Measurements from ENCODE around the gene OGFOD1. TPM values are rescaled to one million over a fixed set of nuclear protein-coding genes. Genes with fewer than 3 reads are reported as not detected.
A peak's percentile ranks its signal among the peaks of the same experiment; 100 is the strongest.

The OGFOD1 gene
- polyA plus RNA-seq, 3 donors: 8.2 to 37.9 (median 23.4) TPM

DNA sequence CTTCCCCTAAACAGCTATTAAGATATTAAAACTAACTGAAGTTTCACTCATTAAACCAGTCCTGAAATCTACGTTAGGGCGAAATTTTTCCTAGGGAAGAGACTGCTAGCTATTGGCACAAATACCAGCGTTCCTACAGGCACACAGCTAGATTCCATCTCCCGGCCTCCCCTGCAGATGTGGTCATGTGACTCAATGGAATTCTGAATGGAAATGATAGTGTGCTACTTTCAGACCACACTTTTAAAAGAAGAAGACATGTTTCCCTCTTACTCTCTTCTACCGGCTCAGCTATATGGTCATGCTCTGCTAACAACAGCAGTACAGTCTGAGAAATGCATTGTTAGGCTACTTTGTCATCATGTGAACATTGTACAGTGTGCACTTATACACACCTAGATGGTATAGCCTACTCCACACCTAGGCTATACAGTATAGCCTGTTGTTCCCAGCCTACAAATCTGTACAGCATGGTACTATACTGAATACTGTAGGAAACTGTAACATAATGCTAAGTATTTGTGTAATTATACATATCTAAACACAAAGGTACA is 31.4 kb downstream of the OGFOD1 start:
- no peaks in the 10 kb centered on the region for H4K20me1 ChIP-seq (ENCODE audit: insufficient read depth, low read length)
- no peak overlapping the region for H3K4me3 ChIP-seq (replicated peaks in 1 of 3; ENCODE audit: low read depth in 2 of 3, low read length in 3 of 3)
- no peak overlapping the region for H3K4me2 ChIP-seq (replicated peaks; ENCODE audit: extremely low read depth, low read length, poor library complexity, severe bottlenecking)
- peaks cover 2% of the 10 kb centered on the region for H3K4me1 Mint-ChIP-seq
- H3K27me3 Mint-ChIP-seq (ENCODE audit: low read depth in 3 of 3): peaks cover 0 to 1% (median 0%) of the 10 kb centered on the region in 3 donors
- H3K9me3 Mint-ChIP-seq: peaks cover 0 to 4% (median 4%) of the 10 kb centered on the region in 7 donors
- H3K4me1 ChIP-seq (ENCODE audit: control insufficient read depth in 1 of 2, insufficient read depth in 2 of 2, low read length in 2 of 2): no peaks in the 10 kb centered on the region
- H2AFZ ChIP-seq (ENCODE audit: insufficient read depth, low read depth, low read length, poor library complexity, severe bottlenecking): no peak overlapping the region
- 100% methylated on average over 1 of the region's 5 CpGs for WGBS (ENCODE audit: insufficient coverage)
- no peaks in the 10 kb centered on the region for H3K9me3 ChIP-seq (replicated peaks in 1 of 2; ENCODE audit: control insufficient read depth in 1 of 2, insufficient read depth in 1 of 2, low read length in 2 of 2)
- TF ChIP-seq CTCF (IDR thresholded peaks at IDR 0.05): no peak
- H3K36me3 Mint-ChIP-seq: peaks cover 48 to 54% of the 10 kb centered on the region in 2 donors
- H3K27me3 ChIP-seq (ENCODE audit: control insufficient read depth in 2 of 2, insufficient read depth in 2 of 2, low read length in 2 of 2): no peaks in the 10 kb centered on the region
- DNase-seq: no peak
- H3K79me2 ChIP-seq (ENCODE audit: insufficient read depth, low read length): no peaks in the 10 kb centered on the region
- no peak overlapping the region for H3K4me3 Mint-ChIP-seq
- H3K9ac ChIP-seq (ENCODE audit: insufficient read depth, low read length, poor library complexity, severe bottlenecking): no peak overlapping the region
- intact Hi-C loops (cut with micrococcal nuclease): no loop called here
- peaks cover 48 to 77% of the 10 kb centered on the region in 2 donors for H3K36me3 ChIP-seq (replicated peaks in 1 of 2; ENCODE audit: control insufficient read depth in 1 of 2, insufficient read depth in 2 of 2, low read length in 2 of 2)
- H3K27ac Mint-ChIP-seq: no peak overlapping the region
- no peak overlapping the region for H3K27ac ChIP-seq (ENCODE audit: low read depth in 1 of 2, low read length in 2 of 2)

DNA sequence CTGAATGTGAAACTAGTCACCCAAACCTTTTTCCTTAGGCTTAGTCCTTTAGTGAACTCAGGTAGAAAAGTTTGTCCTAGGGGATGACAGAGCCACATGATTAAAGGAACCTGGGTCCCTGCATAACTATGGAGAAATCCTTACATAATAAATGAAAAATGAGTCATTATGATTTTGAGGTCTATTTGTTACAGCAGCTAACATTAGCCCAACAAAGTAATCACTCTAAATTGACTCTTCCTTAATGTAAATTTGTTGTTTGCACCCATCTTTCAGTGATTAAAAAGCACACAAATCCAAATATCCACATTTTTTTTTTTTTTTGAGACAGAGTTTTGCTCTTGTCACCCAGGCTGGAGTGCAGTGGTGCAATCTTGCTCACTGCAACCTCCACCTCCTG is 32.0 kb downstream of the OGFOD1 start:
- H3K27ac ChIP-seq (ENCODE audit: low read depth in 1 of 2, low read length in 2 of 2): no peak overlapping the region
- Mint-ChIP-seq H3K9me3 (peaks cover 0 to 4% (median 4%) of the 10 kb centered on the region in 7 donors), H3K4me1 (peaks cover under 1% of the 10 kb centered on the region), H3K27ac (peak overlapping the region in 1 of 7 donors; percentile 61), H3K36me3 (peaks cover 45 to 51% of the 10 kb centered on the region in 2 donors), H3K4me3 (no peak overlapping the region), H3K27me3 (ENCODE audit: low read depth in 3 of 3) (peaks cover 0 to 1% (median 0%) of the 10 kb centered on the region in 3 donors)
- DNase-seq: no peak
- no peaks in the 10 kb centered on the region for H3K4me1 ChIP-seq (ENCODE audit: control insufficient read depth in 1 of 2, insufficient read depth in 2 of 2, low read length in 2 of 2)
- no peaks in the 10 kb centered on the region for H3K27me3 ChIP-seq (ENCODE audit: control insufficient read depth in 2 of 2, insufficient read depth in 2 of 2, low read length in 2 of 2)
- no peak overlapping the region for H3K4me3 ChIP-seq (replicated peaks in 1 of 3; ENCODE audit: low read depth in 2 of 3, low read length in 3 of 3)
- intact Hi-C loops (cut with micrococcal nuclease): no loop called here
- H2AFZ ChIP-seq (ENCODE audit: insufficient read depth, low read depth, low read length, poor library complexity, severe bottlenecking): no peak overlapping the region
- no peak overlapping the region for H3K9ac ChIP-seq (ENCODE audit: insufficient read depth, low read length, poor library complexity, severe bottlenecking)
- H3K4me2 ChIP-seq (replicated peaks; ENCODE audit: extremely low read depth, low read length, poor library complexity, severe bottlenecking): no peak overlapping the region
- H3K79me2 ChIP-seq (ENCODE audit: insufficient read depth, low read length): no peaks in the 10 kb centered on the region
- no peak for TF ChIP-seq CTCF (IDR thresholded peaks at IDR 0.05)
- H3K36me3 ChIP-seq (replicated peaks in 1 of 2; ENCODE audit: control insufficient read depth in 1 of 2, insufficient read depth in 2 of 2, low read length in 2 of 2): peaks cover 45 to 70% of the 10 kb centered on the region in 2 donors
- H4K20me1 ChIP-seq (ENCODE audit: insufficient read depth, low read length): no peaks in the 10 kb centered on the region
- no peaks in the 10 kb centered on the region for H3K9me3 ChIP-seq (replicated peaks in 1 of 2; ENCODE audit: control insufficient read depth in 1 of 2, insufficient read depth in 1 of 2, low read length in 2 of 2)

Measured in CD14-positive monocyte (primary cell).